Mesendoderm (in vitro differentiated cells): Measurements from ENCODE around the gene KAT7.
"Not testable (repeated sequence)": the region's sequence is repeated elsewhere in the genome, so short reads cannot be mapped to it uniquely, and the experiment has no call there.

ENCODE experiments used
- DNase-seq: peaks from one replicate; pipeline ENCODE4 v3.0.0; 2013
- H2AK5ac ChIP-seq: 2 replicates; pipeline ENCODE4 v1.6.1; 2013; ENCODE audit warnings: low read length, inconsistent platforms
- H2BK120ac ChIP-seq: 2 replicates; pipeline ENCODE4 v1.6.1; 2013; ENCODE audit warnings: low read depth, mild to moderate bottlenecking, low read length, moderate library complexity, mixed read lengths
- H2BK15ac ChIP-seq: replicated peaks from 2 replicates; pipeline ENCODE4 v1.6.1; 2013; ENCODE audit warnings: low read depth, mild to moderate bottlenecking, moderate library complexity
- H2BK5ac ChIP-seq: 2 replicates; pipeline ENCODE4 v1.6.1; 2013; ENCODE audit warnings: low read length, inconsistent platforms
- H3K18ac ChIP-seq: 2 replicates; pipeline ENCODE4 v1.6.1; 2013; ENCODE audit warnings: mild to moderate bottlenecking, low read length, mixed read lengths
- H3K23ac ChIP-seq: one replicate; pipeline ENCODE4 v1.6.1; 2013; ENCODE audit warnings: low read length
- H3K27ac ChIP-seq: 2 replicates; pipeline ENCODE4 v1.5.1; 2013; ENCODE audit warnings: low read depth, mild to moderate bottlenecking, inconsistent platforms, low read length, moderate library complexity
- H3K27me3 ChIP-seq: 2 replicates; pipeline ENCODE4 v1.6.1; 2013; ENCODE audit warnings: low read length, control low read depth, mild to moderate bottlenecking, inconsistent platforms; ENCODE audit not compliant: insufficient read depth, poor library complexity
- H3K36me3 ChIP-seq: 2 replicates; pipeline ENCODE4 v1.6.1; 2013; ENCODE audit warnings: low read length, inconsistent platforms; ENCODE audit not compliant: control insufficient read depth, insufficient read depth
- H3K4ac ChIP-seq: one replicate; pipeline ENCODE4 v1.6.1; 2013; ENCODE audit warnings: low read depth, mild to moderate bottlenecking, low read length, moderate library complexity
- H3K4me1 ChIP-seq: 2 replicates; pipeline ENCODE4 v1.6.1; 2013; ENCODE audit warnings: low read depth, low read length, inconsistent platforms; ENCODE audit not compliant: control insufficient read depth
- H3K4me2 ChIP-seq: 2 replicates; pipeline ENCODE4 v1.6.1; 2013; ENCODE audit warnings: low read length
- H3K4me3 ChIP-seq: 2 replicates; pipeline ENCODE4 v1.5.1; 2013; ENCODE audit warnings: mild to moderate bottlenecking, low read length
- H3K56ac ChIP-seq: one replicate; pipeline ENCODE4 v1.6.1; 2013; ENCODE audit warnings: low read length
- H3K79me1 ChIP-seq: 2 replicates; pipeline ENCODE4 v1.6.1; 2013; ENCODE audit warnings: low read length, inconsistent platforms
- H3K79me2 ChIP-seq: 2 replicates; pipeline ENCODE4 v1.6.1; 2013; ENCODE audit warnings: mild to moderate bottlenecking, low read length; ENCODE audit not compliant: control insufficient read depth, insufficient read depth
- H3K9ac ChIP-seq: 2 replicates; pipeline ENCODE4 v1.6.1; 2013; ENCODE audit warnings: low read length, inconsistent platforms
- H4K5ac ChIP-seq: one replicate; pipeline ENCODE4 v1.6.1; 2013; ENCODE audit warnings: low read length
- H4K8ac ChIP-seq: one replicate; pipeline ENCODE4 v1.6.1; 2013; ENCODE audit warnings: low read depth, mild to moderate bottlenecking, control low read depth, low read length, moderate library complexity
- WGBS: extraction: QIAGEN DNeasy Blood & Tissue Kit; methylation state at CpG from one replicate; pipeline ENCODE4 v1.1.7; 2013; ENCODE audit warnings: low lambda C conversion rate, missing lambda C conversion rate; ENCODE audit not compliant: insufficient coverage; ENCODE audit errors: extremely low coverage; 5-methylcytosine and 5-hydroxymethylcytosine counted together

The KAT7 gene

DNA sequence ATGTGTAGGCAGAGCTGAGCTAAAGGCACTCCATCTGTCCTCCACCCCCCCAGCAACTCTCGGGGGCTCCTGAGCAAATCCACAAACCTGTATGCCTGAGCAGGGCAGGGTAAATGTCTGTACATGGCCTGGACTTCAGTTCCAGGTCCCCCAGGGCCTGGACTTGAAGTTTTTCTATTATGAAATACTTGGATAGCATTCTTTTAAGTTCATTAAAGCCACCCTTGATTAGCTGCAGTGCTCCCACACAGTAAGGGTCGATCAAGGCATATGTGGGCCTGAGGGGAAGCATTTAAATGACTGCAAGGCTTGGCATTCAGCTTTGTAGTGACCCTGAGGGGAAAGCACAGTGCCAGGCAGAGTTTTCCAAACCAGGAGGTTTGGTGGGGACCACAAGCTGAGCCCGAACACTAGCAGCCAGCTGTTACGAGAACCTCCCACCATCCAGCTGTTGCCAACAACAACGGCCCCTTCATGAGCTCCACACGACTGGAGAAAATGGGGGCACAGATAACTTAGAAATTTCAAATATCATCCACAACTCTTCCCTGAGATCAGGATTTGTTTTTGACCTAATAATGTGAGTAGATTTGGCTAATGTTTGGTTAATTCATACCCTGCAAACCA, 31.2 kb upstream of the KAT7 start:
- H4K8ac ChIP-seq, result no peak overlapping the region
- no CpG with 5 or more reads among the region's 6 CpGs for WGBS
- H3K56ac ChIP-seq, result no peak overlapping the region
- no peak overlapping the region for H2AK5ac ChIP-seq
- no peaks in the 10 kb centered on the region for H3K27me3 ChIP-seq
- H3K36me3 ChIP-seq, result no peaks in the 10 kb centered on the region
- no peak overlapping the region for H4K5ac ChIP-seq
- no peak overlapping the region for H3K23ac ChIP-seq
- no peak overlapping the region for H2BK120ac ChIP-seq
- H3K9ac ChIP-seq, result no peak overlapping the region
- H3K4ac ChIP-seq, result no peak overlapping the region
- H3K4me3 ChIP-seq, result no peak overlapping the region
- no peaks in the 10 kb centered on the region for H3K79me2 ChIP-seq
- no peak overlapping the region for H3K4me2 ChIP-seq
- H3K79me1 ChIP-seq, result peaks cover 13% of the 10 kb centered on the region
- H3K27ac ChIP-seq, result no peak overlapping the region
- no peaks in the 10 kb centered on the region for H3K4me1 ChIP-seq
- DNase-seq, result no peak
- no peak overlapping the region for H2BK15ac ChIP-seq
- H2BK5ac ChIP-seq, result no peak overlapping the region
- no peak overlapping the region for H3K18ac ChIP-seq

- H4K5ac ChIP-seq, H3K79me2 ChIP-seq, H2BK120ac ChIP-seq, DNase-seq, H4K8ac ChIP-seq, H3K9ac ChIP-seq, H3K4me1 ChIP-seq, H3K23ac ChIP-seq, H3K4me3 ChIP-seq, H2BK5ac ChIP-seq, H3K27me3 ChIP-seq, H3K27ac ChIP-seq, H3K56ac ChIP-seq, H2AK5ac ChIP-seq, H2BK15ac ChIP-seq, H3K18ac ChIP-seq, H3K4ac ChIP-seq, H3K4me2 ChIP-seq, H3K36me3 ChIP-seq: not testable (repeated sequence)
- H3K79me1 ChIP-seq, result peaks cover 15% of the 10 kb centered on the region
- no CpG with 5 or more reads among the region's 8 CpGs for WGBS
Measured at GRCh38 chr17:49758464-49759010, 29.9 kb upstream of the KAT7 start.

DNA sequence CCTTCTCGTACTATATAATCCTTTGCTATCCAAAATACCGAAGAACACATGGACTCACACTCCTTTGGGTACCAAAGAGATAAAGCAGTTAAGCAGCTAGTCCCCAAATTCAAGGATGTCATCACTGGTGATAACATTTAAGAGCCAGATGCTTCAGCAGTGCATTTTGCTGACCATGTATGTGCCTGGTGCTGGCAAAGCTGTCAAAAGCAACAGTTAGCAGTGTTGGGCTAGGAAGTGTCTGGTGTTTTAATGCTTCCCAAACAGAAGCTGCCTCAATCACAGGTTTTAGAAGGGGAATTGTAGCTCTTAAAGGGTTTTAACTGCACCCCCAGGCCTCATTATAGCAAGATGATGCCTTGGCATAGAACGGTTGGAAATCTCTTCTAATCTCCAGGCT, 29.3 kb upstream of the KAT7 start:
- no peak overlapping the region for H3K27ac ChIP-seq
- H3K9ac ChIP-seq, result no peak overlapping the region
- H2BK120ac ChIP-seq, result no peak overlapping the region
- H3K79me1 ChIP-seq, result peaks cover 15% of the 10 kb centered on the region
- peaks cover 2% of the 10 kb centered on the region for H3K4me1 ChIP-seq
- H3K4ac ChIP-seq, result no peak overlapping the region
- no peaks in the 10 kb centered on the region for H3K27me3 ChIP-seq
- H3K79me2 ChIP-seq, result peaks cover 6% of the 10 kb centered on the region
- no peak overlapping the region for H2AK5ac ChIP-seq
- no peak overlapping the region for H4K8ac ChIP-seq
- H2BK5ac ChIP-seq, result no peak overlapping the region
- WGBS, result no CpG with 5 or more reads among the region's 3 CpGs
- no peak overlapping the region for H3K56ac ChIP-seq
- H2BK15ac ChIP-seq, result no peak overlapping the region
- H3K4me2 ChIP-seq, result no peak overlapping the region
- H3K18ac ChIP-seq, result no peak overlapping the region
- no peak overlapping the region for H3K23ac ChIP-seq
- H4K5ac ChIP-seq, result no peak overlapping the region
- DNase-seq, result no peak
- no peak overlapping the region for H3K4me3 ChIP-seq
- H3K36me3 ChIP-seq, result no peaks in the 10 kb centered on the region

DNA sequence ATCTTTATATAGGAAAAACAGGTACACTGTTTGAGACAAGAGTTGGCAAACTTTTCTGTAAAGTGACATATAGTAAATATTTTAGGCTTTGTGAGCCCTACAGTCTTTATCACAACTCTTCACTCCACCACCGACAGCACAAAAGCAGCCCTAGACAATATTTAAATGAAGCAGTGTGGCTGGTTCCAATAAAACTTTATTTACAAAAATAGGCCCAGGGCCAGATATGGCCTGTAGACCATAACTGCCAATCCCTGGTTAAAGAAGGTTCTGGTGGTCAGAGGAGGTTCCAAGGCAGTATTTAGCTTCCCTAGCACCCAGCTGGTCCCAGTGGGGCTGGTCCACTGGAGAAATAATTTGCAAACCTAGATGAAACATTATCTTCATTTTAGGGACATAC, 28.2 kb upstream of the KAT7 start:
- no peak overlapping the region for H3K4me3 ChIP-seq
- no peak overlapping the region for H2BK120ac ChIP-seq
- no peak overlapping the region for H4K8ac ChIP-seq
- H3K36me3 ChIP-seq, result no peaks in the 10 kb centered on the region
- DNase-seq, result no peak
- no peak overlapping the region for H3K18ac ChIP-seq
- H3K4me1 ChIP-seq, result peaks cover 2% of the 10 kb centered on the region
- no CpG with 5 or more reads among the region's 1 CpG for WGBS
- no peak overlapping the region for H3K4me2 ChIP-seq
- no peak overlapping the region for H2BK15ac ChIP-seq
- no peak overlapping the region for H2AK5ac ChIP-seq
- peaks cover 6% of the 10 kb centered on the region for H3K79me2 ChIP-seq
- no peak overlapping the region for H3K4ac ChIP-seq
- H3K27me3 ChIP-seq, result no peaks in the 10 kb centered on the region
- no peak overlapping the region for H3K9ac ChIP-seq
- no peak overlapping the region for H4K5ac ChIP-seq
- H3K79me1 ChIP-seq, result peaks cover 14% of the 10 kb centered on the region
- no peak overlapping the region for H2BK5ac ChIP-seq
- no peak overlapping the region for H3K23ac ChIP-seq
- H3K56ac ChIP-seq, result no peak overlapping the region
- no peak overlapping the region for H3K27ac ChIP-seq

- Histone ChIP-seq H3K56ac (no peak overlapping the region), H3K4me1 (peaks cover 2% of the 10 kb centered on the region), H3K27me3 (no peaks in the 10 kb centered on the region), H2BK15ac (no peak overlapping the region), H3K36me3 (no peaks in the 10 kb centered on the region), H2BK5ac (no peak overlapping the region), H4K8ac (no peak overlapping the region), H3K79me2 (peaks cover 6% of the 10 kb centered on the region), H2BK120ac (no peak overlapping the region), H3K4me2 (no peak overlapping the region), H3K23ac (no peak overlapping the region), H3K4me3 (no peak overlapping the region), H3K9ac (no peak overlapping the region), H3K27ac (no peak overlapping the region), H2AK5ac (no peak overlapping the region), H3K18ac (no peak overlapping the region), H4K5ac (no peak overlapping the region), H3K4ac (no peak overlapping the region), H3K79me1 (peaks cover 11% of the 10 kb centered on the region)
- no CpG with 5 or more reads among the region's 6 CpGs for WGBS
- DNase-seq, result no peak
Measured at GRCh38 chr17:49760932-49761558, 27.4 kb upstream of the KAT7 start.
